AG09319 (cell line): ENCODE measurements around the gene ZBED6.

Experiments
- DNase-seq: peaks from one replicate; pipeline ENCODE4 v3.0.0-alpha.2; 2010; ENCODE audit warnings: low read depth; ENCODE audit errors: extremely low read depth
- TF ChIP-seq, protein P1 (sequence below): IDR thresholded peaks from 2 replicates; pipeline ENCODE4 v1.5.1; 2011; ENCODE audit warnings: low read depth, mild to moderate bottlenecking, inconsistent platforms, low read length, moderate library complexity

The ZBED6 gene

DNA sequence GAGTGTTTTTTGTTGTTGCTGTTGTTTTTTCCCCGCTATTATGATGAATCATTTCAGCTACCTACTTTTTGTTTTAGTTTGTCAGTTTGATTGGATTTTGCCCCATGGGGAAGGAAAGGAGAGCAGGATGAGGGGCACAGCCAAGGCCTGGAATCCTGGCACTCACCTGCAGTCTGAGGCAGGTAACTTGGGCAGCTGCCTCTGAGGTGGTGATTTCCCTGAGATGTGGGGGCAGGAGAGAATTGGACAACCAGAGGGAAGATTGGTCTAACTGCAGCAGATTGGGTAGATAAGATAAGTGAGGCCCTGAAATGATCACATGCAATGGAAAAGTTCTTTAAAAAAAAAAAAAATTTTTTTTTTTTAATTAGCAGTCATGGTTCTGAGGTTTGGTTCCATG, 31.9 kb upstream of the ZBED6 start:
- no peak for DNase-seq
- TF ChIP-seq, protein P1, sequence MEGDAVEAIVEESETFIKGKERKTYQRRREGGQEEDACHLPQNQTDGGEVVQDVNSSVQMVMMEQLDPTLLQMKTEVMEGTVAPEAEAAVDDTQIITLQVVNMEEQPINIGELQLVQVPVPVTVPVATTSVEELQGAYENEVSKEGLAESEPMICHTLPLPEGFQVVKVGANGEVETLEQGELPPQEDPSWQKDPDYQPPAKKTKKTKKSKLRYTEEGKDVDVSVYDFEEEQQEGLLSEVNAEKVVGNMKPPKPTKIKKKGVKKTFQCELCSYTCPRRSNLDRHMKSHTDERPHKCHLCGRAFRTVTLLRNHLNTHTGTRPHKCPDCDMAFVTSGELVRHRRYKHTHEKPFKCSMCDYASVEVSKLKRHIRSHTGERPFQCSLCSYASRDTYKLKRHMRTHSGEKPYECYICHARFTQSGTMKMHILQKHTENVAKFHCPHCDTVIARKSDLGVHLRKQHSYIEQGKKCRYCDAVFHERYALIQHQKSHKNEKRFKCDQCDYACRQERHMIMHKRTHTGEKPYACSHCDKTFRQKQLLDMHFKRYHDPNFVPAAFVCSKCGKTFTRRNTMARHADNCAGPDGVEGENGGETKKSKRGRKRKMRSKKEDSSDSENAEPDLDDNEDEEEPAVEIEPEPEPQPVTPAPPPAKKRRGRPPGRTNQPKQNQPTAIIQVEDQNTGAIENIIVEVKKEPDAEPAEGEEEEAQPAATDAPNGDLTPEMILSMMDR: no peak

DNA sequence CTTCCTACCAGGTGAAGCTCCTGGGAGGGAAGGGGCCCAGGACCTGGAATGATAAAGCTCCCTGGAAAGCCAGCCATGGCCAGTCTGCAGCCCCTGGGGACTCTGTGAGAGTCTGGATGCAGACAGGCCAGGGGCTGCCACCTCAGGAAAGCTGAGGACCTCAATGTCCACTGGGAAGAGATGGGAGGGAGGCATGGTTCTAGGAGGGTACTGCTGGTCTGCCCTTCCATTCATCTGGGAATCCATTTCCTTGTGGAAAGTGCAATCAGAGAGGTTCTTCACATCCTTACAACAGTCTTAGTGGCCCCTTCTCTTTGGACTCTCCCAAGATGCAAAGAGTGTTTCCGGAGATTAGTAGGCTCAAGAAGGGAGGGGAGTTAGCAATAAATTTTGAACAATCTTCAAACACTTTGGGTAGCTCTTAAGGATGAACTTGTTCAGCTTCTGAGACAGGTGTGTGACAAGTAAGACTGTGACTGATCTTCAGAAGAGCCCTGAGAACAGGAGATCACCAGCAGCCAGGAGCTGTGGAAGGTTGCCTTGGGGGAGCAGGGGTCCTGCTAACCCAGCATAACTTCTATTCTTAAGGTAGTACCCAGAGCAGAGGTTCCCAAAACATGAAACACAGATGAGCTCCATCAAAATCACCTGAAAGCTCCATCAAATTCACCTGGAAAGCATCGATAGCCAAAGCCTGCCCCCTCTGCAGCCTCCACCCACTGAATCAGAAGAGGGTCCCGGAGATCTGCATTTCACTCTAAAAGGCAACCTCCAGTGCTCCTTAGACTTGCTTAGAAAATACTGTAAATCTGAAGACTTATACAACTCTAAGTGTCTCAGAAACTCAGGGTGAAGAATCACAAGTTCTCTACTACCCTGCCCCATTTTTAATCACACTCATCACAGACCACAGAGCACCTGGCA, 31.1 kb upstream of the ZBED6 start:
- no peak for DNase-seq
- TF ChIP-seq, protein P1: no peak

DNA sequence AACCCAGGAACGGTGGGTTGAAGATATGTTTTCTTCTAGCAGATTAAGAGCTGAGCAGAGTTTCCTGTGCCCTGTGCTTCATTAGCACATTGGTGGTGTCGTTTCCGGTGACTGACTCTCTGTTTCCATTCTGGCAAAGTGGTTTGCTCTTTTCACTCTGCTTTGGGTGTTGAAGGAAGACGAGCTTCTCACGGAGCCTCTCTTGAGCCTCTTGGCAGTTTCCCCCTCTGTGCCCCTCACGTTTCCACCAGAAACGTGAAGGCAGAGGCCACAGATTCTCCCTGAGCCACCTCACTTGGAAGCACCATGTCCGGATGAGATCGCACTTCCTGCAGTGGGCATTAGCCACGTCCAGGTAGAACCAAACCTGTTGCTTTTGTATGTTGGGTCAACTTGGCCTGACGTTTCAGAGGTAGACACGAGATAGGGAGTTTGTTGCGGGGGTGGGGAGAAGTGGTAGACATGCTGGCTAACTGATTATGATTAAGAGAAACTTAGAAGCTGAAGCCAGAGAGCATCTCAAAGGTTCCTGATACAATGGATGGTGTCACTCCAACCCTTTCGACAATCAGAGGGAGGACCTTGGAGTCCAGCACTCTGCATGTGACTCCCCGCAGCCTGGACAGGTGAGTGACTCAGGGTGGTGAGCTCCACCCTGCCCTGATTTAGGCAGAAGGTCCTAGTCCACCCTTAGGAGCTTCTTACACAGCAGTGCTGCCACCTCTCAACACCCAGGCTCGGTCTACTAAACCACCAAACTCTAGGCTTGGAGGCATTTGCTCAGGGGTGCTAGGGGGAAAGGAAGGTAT, 30.2 kb upstream of the ZBED6 start, which contains the start of gene LAX1:
TSS of gene LAX1 (plus strand) at position 155 of the 809 bp plus-strand sequence. CDS start at position 538, 383 bp downstream.
- DNase-seq: no peak
- TF ChIP-seq, protein P1: no peak

- DNase-seq: no peak
- TF ChIP-seq, protein P1: no peak
Measured at GRCh38 chr1:203768256-203768655, 27.2 kb upstream of the ZBED6 start.

GRCh38 chr1:203769505-203770343, 25.7 kb upstream of the ZBED6 start:
- TF ChIP-seq, protein P1: no peak
- DNase-seq: peak; percentile 74

- TF ChIP-seq, protein P1: no peak
- DNase-seq: no peak
Measured at GRCh38 chr1:203771901-203772301, 23.5 kb upstream of the ZBED6 start.
